Endodermal cell (in vitro differentiated cells): ENCODE results near the gene APOC1. TPM values are rescaled to one million over a fixed set of nuclear protein-coding genes. Genes with fewer than 3 reads are reported as not detected.

Experiments used
- DNase-seq: peaks from one replicate; pipeline ENCODE4 v3.0.0-alpha.2; 2017
- H3K27ac ChIP-seq: 2 replicates; pipeline ENCODE4 v1.5.1; 2013; ENCODE audit warnings: mild to moderate bottlenecking, low read depth, low read length, moderate library complexity
- H3K27me3 ChIP-seq: 2 replicates; pipeline ENCODE4 v1.6.1; 2013; ENCODE audit warnings: mild to moderate bottlenecking, low read length, moderate library complexity; ENCODE audit not compliant: insufficient read depth, control insufficient read depth, poor library complexity, severe bottlenecking
- H3K36me3 ChIP-seq: 2 replicates; pipeline ENCODE4 v1.7.0; 2013; ENCODE audit warnings: mild to moderate bottlenecking, low read length, moderate library complexity; ENCODE audit not compliant: control insufficient read depth, insufficient read depth
- H3K4me1 ChIP-seq: one replicate; pipeline ENCODE4 v1.7.0; 2013; ENCODE audit warnings: low read length; ENCODE audit not compliant: control insufficient read depth, insufficient read depth
- H3K4me3 ChIP-seq: 2 replicates; pipeline ENCODE4 v1.5.1; 2013; ENCODE audit warnings: mild to moderate bottlenecking, low read length, moderate library complexity
- H3K9ac ChIP-seq: 2 replicates; pipeline ENCODE4 v1.6.1; 2013; ENCODE audit warnings: mild to moderate bottlenecking, low read length, moderate library complexity; ENCODE audit not compliant: poor library complexity, severe bottlenecking; ENCODE audit errors: extremely low read depth
- H3K9me3 ChIP-seq: 2 replicates; pipeline ENCODE4 v1.6.1; 2013; ENCODE audit warnings: mild to moderate bottlenecking, low read length, moderate library complexity; ENCODE audit not compliant: control insufficient read depth
- H3K27ac Mint-ChIP-seq: 2 replicates; pipeline ENCODE4 v1.8.0; 2020; ENCODE audit warnings: mixed read lengths
- H3K27me3 Mint-ChIP-seq: 2 replicates; pipeline ENCODE4 v1.8.0; 2021; ENCODE audit warnings: mild to moderate bottlenecking, mixed read lengths; ENCODE audit not compliant: insufficient read depth
- H3K36me3 Mint-ChIP-seq: 2 replicates; pipeline ENCODE4 v1.8.0; 2020; ENCODE audit warnings: low read depth, mixed read lengths
- H3K4me1 Mint-ChIP-seq: 2 replicates; pipeline ENCODE4 v1.8.0; 2020; ENCODE audit warnings: mixed read lengths
- H3K4me3 Mint-ChIP-seq: 2 replicates; pipeline ENCODE4 v1.8.0; 2020; ENCODE audit warnings: mild to moderate bottlenecking, moderate library complexity, mixed read lengths
- H3K9me3 Mint-ChIP-seq: 2 replicates; pipeline ENCODE4 v1.8.0; 2020; ENCODE audit warnings: mild to moderate bottlenecking, mixed read lengths
- CTCF ChIP-seq: fragments of 200-600 bp; sonication (generic); conservative IDR thresholded peaks from 2 replicates; pipeline ENCODE4 v1.5.0; 2021; ENCODE audit warnings: antibody characterized with exemption, mild to moderate bottlenecking
- WGBS, 2 experiments: methylation state at CpG; one replicate each; pipeline versions ENCODE4 v1.1.5 to v1.1.7; 2013; ENCODE audit warnings: missing lambda C conversion rate in 2 of 2, mixed read lengths in 1 of 2; ENCODE audit not compliant: insufficient coverage in 1 of 2, insufficient read length in 1 of 2; 5-methylcytosine and 5-hydroxymethylcytosine counted together
- total RNA-seq, 2 donors: library from RNA; stranded (reverse); fragmentation: NEBNext Ultra II Directional in 1 of 2; extraction: Animal tissue kit (Norgen Biotek cat#: 25700) in 1 of 2; gene quantifications; 2 replicates in 1 of 2; 3 replicates in 1 of 2; pipeline ENCODE4 v1.2.1, GENCODE V29; 2021

Gene APOC1
- total RNA-seq, 2 donors from 2014 or later = 914 to 1,040 TPM

GRCh38 chr19:44905437-44906160, 8.8 kb upstream of the APOC1 start, which contains the start of gene APOE:
TSS of gene APOE (plus strand) at chr19:44905796. CDS start at chr19:44906625, 829 bp downstream.
- peaks cover 33% of the 10 kb centered on the region for H3K36me3 ChIP-seq
- peak within 1 kb of the TSS; percentile 99 for H3K27ac Mint-ChIP-seq
- H3K9me3 Mint-ChIP-seq = no peaks in the 10 kb centered on the region
- H3K27me3 Mint-ChIP-seq = no peaks in the 10 kb centered on the region
- 0 to 5% methylated on average over 10 to 15 of the region's 20 CpGs for WGBS, 2 experiments
- H3K27ac ChIP-seq = peak within 1 kb of the TSS; percentile 19
- H3K4me1 Mint-ChIP-seq = peaks cover 9% of the 10 kb centered on the region
- TF ChIP-seq CTCF = no peak
- peak within 1 kb of the TSS; percentile 99 for H3K9ac ChIP-seq
- H3K4me1 ChIP-seq = peaks cover 6% of the 10 kb centered on the region
- peak; percentile 93 for DNase-seq
- H3K4me3 Mint-ChIP-seq = peak within 1 kb of the TSS; percentile 99
- no peaks in the 10 kb centered on the region for H3K9me3 ChIP-seq
- no peaks in the 10 kb centered on the region for H3K27me3 ChIP-seq
- H3K4me3 ChIP-seq = peak within 1 kb of the TSS; percentile 99
- H3K36me3 Mint-ChIP-seq = peaks cover 50% of the 10 kb centered on the region

GRCh38 chr19:44907613-44908012, 6.8 kb upstream of the APOC1 start:
- H3K27ac Mint-ChIP-seq = peak overlapping the region; percentile 61
- no peaks in the 10 kb centered on the region for H3K9me3 ChIP-seq

More at GRCh38 chr19:44907613-44908012, 6.8 kb upstream of the APOC1 start:
- Mint-ChIP-seq H3K9me3 (no peaks in the 10 kb centered on the region), H3K4me1 (peaks cover 21% of the 10 kb centered on the region), H3K27me3 (no peaks in the 10 kb centered on the region), H3K36me3 (peaks cover 34% of the 10 kb centered on the region), H3K4me3 (peak overlapping the region; percentile 99)
- Histone ChIP-seq H3K27me3 (no peaks in the 10 kb centered on the region), H3K4me3 (peak overlapping the region; percentile 99), H3K27ac (no peak overlapping the region), H3K36me3 (peaks cover 20% of the 10 kb centered on the region), H3K9ac (peak overlapping the region; percentile 25), H3K4me1 (peaks cover 6% of the 10 kb centered on the region)
- no peak for DNase-seq
- 92 to 96% methylated on average over 7 to 12 of the region's 12 CpGs for WGBS, 2 experiments
- TF ChIP-seq CTCF = no peak
